Measurements from ENCODE around the gene MSRB3.

The MSRB3 gene

GRCh38 chr12:65501093-65501621, 222.7 kb downstream of the MSRB3 start:
- no peak for DNase-seq

DNA sequence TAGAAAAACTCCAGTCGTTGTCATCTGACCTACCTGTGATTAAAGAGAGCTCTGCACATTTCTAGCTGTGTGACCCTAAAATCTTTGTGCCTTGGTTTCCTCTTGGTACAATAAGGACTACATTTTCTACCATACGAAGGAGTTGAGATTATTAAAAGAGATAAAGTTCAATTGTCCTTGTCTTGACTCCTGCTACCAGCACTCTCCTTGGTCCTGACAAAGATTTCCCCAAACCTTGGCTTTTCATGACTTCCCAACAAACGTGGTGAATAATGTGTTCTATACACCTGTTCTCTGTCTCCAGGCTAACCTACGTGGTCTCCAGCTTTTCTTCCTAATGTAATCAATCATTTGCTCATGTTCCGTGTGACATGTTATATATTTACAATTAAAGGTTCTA, 223.5 kb downstream of the MSRB3 start:
- no peak for DNase-seq

- DNase-seq: no peak
These were observed 225.9 kb downstream of the MSRB3 start for GRCh38 chr12:65504417-65504816.

DNA sequence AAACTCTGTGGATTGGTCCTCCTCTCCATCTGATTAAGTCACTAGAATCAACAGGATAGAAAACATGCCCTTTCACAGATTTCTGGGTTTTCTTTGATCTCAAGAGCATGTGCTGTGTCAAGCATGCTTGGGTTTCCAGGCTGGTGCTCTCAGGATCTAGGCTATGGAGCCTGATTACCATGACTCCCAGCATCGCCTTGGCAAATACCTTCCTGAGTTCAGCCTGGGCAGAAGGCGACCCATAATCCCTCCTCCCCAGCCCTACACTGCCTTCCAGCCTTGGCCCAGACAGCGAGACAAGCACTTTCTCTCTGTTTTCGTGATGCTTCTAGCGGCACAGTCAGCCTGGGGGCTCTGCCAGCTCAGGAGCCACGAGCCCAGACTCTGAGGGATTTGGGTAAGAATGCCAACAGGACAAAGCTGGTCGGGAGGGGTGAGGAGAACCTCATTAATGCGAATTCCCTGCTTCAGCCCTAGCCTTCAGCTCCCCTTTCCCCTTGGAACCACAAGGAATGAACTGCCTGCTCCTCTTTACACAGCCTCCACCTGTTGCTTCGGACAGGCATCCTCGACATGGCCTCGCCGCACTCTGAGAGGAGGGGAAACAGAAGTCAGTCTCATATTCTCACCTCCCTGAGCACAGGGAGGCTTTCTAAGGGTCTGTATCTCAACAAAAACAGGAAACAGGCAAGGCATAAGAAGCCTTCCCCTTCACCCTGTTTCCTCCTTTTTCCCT, 227.1 kb downstream of the MSRB3 start:
- no peak for DNase-seq

- DNase-seq: no peak
These were observed 230.0 kb downstream of the MSRB3 start for GRCh38 chr12:65508276-65509035.

- DNase-seq: no peak
These were observed 231.5 kb downstream of the MSRB3 start for GRCh38 chr12:65510007-65510406.

GRCh38 chr12:65510584-65511050, 232.1 kb downstream of the MSRB3 start:
- no peak for DNase-seq

GRCh38 chr12:65511134-65511834, 232.8 kb downstream of the MSRB3 start:
- DNase-seq: no peak

- DNase-seq: no peak
These were observed 233.4 kb downstream of the MSRB3 start for GRCh38 chr12:65511912-65512311.
